ENCODE results near the gene PPIL6.

- TF ChIP-seq, protein P1, sequence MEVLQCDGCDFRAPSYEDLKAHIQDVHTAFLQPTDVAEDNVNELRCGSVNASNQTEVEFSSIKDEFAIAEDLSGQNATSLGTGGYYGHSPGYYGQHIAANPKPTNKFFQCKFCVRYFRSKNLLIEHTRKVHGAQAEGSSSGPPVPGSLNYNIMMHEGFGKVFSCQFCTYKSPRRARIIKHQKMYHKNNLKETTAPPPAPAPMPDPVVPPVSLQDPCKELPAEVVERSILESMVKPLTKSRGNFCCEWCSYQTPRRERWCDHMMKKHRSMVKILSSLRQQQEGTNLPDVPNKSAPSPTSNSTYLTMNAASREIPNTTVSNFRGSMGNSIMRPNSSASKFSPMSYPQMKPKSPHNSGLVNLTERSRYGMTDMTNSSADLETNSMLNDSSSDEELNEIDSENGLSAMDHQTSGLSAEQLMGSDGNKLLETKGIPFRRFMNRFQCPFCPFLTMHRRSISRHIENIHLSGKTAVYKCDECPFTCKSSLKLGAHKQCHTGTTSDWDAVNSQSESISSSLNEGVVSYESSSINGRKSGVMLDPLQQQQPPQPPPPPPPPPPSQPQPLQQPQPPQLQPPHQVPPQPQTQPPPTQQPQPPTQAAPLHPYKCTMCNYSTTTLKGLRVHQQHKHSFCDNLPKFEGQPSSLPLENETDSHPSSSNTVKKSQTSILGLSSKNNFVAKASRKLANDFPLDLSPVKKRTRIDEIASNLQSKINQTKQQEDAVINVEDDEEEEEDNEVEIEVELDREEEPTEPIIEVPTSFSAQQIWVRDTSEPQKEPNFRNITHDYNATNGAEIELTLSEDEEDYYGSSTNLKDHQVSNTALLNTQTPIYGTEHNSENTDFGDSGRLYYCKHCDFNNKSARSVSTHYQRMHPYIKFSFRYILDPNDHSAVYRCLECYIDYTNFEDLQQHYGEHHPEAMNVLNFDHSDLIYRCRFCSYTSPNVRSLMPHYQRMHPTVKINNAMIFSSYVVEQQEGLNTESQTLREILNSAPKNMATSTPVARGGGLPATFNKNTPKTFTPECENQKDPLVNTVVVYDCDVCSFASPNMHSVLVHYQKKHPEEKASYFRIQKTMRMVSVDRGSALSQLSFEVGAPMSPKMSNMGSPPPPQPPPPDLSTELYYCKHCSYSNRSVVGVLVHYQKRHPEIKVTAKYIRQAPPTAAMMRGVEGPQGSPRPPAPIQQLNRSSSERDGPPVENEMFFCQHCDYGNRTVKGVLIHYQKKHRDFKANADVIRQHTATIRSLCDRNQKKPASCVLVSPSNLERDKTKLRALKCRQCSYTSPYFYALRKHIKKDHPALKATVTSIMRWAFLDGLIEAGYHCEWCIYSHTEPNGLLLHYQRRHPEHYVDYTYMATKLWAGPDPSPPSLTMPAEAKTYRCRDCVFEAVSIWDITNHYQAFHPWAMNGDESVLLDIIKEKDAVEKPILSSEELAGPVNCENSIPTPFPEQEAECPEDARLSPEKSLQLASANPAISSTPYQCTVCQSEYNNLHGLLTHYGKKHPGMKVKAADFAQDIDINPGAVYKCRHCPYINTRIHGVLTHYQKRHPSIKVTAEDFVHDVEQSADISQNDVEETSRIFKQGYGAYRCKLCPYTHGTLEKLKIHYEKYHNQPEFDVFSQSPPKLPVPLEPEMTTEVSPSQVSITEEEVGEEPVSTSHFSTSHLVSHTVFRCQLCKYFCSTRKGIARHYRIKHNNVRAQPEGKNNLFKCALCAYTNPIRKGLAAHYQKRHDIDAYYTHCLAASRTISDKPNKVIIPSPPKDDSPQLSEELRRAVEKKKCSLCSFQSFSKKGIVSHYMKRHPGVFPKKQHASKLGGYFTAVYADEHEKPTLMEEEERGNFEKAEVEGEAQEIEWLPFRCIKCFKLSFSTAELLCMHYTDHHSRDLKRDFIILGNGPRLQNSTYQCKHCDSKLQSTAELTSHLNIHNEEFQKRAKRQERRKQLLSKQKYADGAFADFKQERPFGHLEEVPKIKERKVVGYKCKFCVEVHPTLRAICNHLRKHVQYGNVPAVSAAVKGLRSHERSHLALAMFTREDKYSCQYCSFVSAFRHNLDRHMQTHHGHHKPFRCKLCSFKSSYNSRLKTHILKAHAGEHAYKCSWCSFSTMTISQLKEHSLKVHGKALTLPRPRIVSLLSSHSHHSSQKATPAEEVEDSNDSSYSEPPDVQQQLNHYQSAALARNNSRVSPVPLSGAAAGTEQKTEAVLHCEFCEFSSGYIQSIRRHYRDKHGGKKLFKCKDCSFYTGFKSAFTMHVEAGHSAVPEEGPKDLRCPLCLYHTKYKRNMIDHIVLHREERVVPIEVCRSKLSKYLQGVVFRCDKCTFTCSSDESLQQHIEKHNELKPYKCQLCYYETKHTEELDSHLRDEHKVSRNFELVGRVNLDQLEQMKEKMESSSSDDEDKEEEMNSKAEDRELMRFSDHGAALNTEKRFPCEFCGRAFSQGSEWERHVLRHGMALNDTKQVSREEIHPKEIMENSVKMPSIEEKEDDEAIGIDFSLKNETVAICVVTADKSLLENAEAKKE (CRISPR knock-in tag; IDR thresholded peaks at IDR 0.05), result no peak
- TF ChIP-seq CTCF (conservative IDR thresholded peaks at IDR 0.05; ENCODE audit: low read depth in 2 of 2), result no peak
- no peak for TF ChIP-seq EZH2 (IDR thresholded peaks at IDR 0.05; ENCODE audit: low read depth, unreplicated experiment)
- TF ChIP-seq CREB1 (CRISPR knock-in tag; IDR thresholded peaks at IDR 0.05; ENCODE audit: low read depth), result no peak
- TF ChIP-seq EZH2phosphoT487 (IDR thresholded peaks at IDR 0.05; ENCODE audit: unreplicated experiment), result no peak
- TF ChIP-seq POLR2AphosphoS5 (IDR thresholded peaks at IDR 0.05; ENCODE audit: low read depth), result no peak
- TF ChIP-seq ETS1 (IDR thresholded peaks at IDR 0.05), result no peak
- TF ChIP-seq JUNB (IDR thresholded peaks at IDR 0.05; ENCODE audit: unreplicated experiment), result no peak
- TF ChIP-seq ZNF331 (CRISPR knock-in tag; IDR thresholded peaks at IDR 0.05; ENCODE audit: low read depth), result no peak
Measured at GRCh38 chr6:109443425-109443950, 3.1 kb upstream of the PPIL6 start.
